CD4-positive, alpha-beta T cell treated with Interleukin-6 for 4 hours (primary cell): ENCODE results near the gene PLCB1.
"Not testable (repeated sequence)": the region's sequence is repeated elsewhere in the genome, so short reads cannot be mapped to it uniquely, and the experiment has no call there.

ENCODE experiments used
- DNase-seq: peaks from one replicate; pipeline ENCODE4 v3.0.0-alpha.2; 2020; ENCODE audit warnings: mixed read lengths

PLCB1 gene

GRCh38 chr20:8339349-8339748, 207.3 kb downstream of the PLCB1 start:
- DNase-seq: no peak

DNA sequence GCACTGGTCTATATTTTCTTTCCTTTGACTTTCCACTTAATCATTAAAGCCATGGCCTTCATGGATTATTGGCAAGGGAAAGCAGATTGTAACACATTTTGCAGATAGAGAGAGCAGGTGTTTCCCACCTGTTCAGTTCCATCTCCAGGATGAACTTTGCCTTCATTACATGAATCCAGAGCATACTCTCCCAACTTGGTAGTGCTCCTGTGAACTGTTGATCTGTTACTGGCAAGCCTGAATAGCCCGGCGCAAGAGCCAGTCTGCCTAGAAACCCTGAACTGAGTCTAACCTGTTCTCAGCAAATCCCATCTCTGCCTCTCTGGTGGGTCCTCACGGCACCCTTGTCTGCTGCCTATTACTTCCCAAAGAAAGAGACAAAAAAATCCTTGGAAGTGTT, 210.3 kb downstream of the PLCB1 start:
- no peak for DNase-seq

- no peak for DNase-seq
These were observed 212.0 kb downstream of the PLCB1 start for GRCh38 chr20:8344106-8344505.

GRCh38 chr20:8344631-8345030, 212.6 kb downstream of the PLCB1 start:
- DNase-seq: no peak

DNA sequence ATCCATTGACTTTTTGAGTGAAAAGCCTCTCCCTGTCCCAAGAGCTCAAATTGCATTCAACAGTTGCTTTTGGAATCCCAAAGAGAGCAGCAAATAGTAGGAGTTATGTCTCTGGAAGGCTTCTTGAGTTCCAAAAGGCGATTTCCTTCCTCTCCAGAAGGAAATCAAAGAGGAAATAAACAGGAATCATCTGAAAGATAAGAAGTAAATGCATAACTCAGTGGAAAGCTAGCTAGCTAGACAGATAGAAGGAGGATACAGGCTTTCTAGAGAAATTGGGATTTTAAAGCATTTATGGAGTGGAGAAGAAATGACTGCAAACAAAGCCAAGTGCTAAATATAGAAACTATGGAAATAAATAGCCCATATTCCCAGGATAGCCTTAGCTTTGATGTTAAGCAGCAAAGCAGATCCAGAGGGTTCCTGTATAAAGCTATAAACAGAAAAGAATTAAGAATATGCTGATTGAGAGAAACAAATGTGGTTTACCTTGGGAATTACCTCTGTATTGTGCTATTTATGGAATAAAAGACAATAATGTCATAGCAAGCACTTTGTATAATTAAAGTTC, 214.7 kb downstream of the PLCB1 start:
- no peak for DNase-seq

- DNase-seq: not testable (repeated sequence)
These were observed 218.2 kb downstream of the PLCB1 start for GRCh38 chr20:8350225-8350624.

- no peak for DNase-seq
These were observed 220.4 kb downstream of the PLCB1 start for GRCh38 chr20:8352486-8352885.

GRCh38 chr20:8353512-8353911, 221.4 kb downstream of the PLCB1 start:
- DNase-seq: no peak

GRCh38 chr20:8355453-8355852, 223.4 kb downstream of the PLCB1 start:
- no peak for DNase-seq

DNA sequence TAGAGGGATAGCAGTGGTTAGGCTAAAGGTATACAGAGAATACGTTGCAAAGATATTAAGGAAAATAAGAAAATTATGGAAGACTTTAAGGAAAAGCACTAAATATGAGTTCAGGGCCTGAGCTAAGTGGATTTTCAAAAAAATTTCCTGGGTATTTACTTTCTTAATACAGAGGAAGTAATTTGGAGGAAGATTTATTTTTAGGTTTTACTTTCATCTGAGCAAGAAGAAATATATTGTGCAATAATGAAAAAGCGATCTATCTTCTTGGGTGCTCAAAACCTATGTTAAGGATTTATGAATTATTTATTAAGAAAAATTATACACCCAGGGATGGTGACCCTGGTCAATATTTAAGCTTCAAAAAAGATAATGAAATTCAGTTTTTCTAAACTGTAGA, 224.7 kb downstream of the PLCB1 start:
- no peak for DNase-seq

- DNase-seq: no peak
These were observed 225.6 kb downstream of the PLCB1 start for GRCh38 chr20:8357703-8358102.

DNA sequence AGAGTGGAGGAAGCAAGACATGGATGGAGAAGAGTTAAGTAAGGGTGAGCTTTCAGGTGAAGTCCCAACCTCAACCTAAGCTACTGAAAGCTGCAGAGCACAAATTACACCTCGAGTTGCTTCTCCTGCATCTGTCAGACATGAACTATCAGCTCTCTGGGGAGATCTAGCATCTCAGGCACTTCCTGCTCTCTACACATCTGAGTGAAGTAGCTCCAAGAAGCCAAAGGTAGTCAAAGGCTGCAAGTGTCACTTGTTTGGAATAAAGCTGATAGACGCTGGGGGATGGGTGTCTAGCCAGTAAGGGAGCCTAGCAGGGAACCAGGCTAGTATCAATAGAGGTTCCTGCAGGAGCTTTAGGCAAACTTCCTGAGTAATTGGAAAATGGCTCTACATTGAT, 228.0 kb downstream of the PLCB1 start:
- DNase-seq: no peak

GRCh38 chr20:8361006-8361652, 229.1 kb downstream of the PLCB1 start:
- no peak for DNase-seq

DNA sequence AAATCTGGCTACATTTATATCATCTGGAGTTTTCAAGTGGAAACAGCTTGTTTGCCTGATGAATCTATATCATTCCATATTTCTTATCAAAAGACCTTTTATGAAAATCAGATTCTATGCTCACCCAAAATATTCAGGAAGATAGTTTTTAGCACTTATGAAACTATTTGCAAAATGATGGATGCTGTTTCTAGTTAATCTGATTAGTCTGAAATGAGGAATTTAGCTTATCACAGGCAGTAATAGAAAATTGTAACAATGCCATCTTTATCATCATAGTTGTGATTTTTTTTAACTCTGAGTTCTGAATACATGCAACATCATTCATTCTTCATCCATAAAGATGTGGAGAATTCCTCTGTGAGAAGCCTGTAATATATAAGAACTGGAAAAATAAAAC, 229.7 kb downstream of the PLCB1 start:
- DNase-seq: no peak

GRCh38 chr20:8362457-8362856, 230.4 kb downstream of the PLCB1 start:
- DNase-seq: no peak

DNA sequence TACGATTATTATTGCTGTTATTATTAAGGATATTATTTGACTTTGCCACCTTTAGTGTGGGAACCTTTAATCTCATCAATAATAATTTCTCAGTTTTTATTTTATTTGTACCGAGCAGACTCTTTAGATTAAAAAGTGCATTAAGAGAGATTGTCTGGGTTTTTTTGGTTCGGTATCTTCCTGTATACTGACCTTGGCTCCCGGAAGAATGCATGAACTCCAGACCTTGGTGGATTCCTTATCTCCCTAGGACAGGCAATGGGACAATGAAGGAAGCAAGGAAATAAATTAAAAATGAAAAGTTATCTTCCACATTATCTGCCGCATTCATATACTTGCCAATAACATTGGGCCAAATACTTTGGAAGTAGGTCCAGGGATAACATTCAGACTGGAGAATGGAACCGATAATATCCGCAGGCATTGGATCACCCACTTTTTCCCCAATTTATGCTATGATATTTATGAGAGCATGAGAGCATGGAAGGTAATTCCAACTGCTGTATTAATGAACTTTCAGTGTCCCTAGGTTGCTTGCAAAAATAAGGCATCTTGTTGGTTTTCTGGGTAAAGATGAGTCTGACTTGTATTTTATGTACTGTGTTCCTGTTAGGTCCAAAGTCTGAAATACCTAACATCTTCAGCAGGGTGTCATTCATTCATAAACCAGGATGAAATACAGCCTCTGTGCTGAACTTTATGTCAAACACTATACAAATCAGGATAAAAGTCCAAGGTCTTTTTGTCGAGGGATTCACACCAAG, 232.1 kb downstream of the PLCB1 start:
- DNase-seq: no peak

DNA sequence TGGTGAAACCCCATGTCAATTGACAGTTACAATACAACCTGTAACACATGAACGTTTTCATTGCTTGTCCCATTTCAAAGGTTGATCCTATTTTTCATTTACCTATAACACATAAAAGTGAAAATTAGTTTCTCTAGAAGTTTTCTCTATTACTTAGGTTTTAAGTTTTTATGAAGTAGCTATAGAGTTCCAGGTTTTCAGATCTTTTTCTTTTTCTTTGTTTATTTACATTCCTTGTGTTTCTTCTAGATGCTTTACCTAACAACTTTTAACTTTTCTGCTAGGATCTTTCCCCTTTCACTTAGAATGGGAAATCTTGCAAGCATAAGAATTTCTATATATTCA, 232.6 kb downstream of the PLCB1 start:
- no peak for DNase-seq

GRCh38 chr20:8365634-8366033, 233.6 kb downstream of the PLCB1 start:
- DNase-seq: no peak

- no peak for DNase-seq
These were observed 234.3 kb downstream of the PLCB1 start for GRCh38 chr20:8366303-8366923.

- DNase-seq: no peak
These were observed 235.6 kb downstream of the PLCB1 start for GRCh38 chr20:8367689-8368088.

DNA sequence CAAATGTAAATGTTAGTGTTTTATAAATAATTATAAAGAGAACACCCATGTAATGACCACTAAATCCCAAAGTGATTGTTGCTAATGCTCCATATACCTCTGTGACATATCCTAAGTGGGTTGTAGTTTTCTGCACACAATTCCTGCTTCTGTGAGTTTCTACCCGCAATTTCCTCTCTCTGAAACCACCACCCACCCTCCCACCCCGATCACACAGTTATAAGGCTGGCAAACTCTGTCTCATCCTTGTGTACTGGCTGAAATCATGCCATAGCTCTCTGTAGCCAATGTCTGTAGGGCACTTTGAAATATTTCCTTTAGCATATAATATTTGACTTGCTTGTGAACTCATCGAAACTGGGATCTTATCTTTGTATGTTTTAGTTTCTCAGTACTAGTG, 236.6 kb downstream of the PLCB1 start:
- DNase-seq: no peak

GRCh38 chr20:8369311-8369710, 237.2 kb downstream of the PLCB1 start:
- DNase-seq: no peak

DNA sequence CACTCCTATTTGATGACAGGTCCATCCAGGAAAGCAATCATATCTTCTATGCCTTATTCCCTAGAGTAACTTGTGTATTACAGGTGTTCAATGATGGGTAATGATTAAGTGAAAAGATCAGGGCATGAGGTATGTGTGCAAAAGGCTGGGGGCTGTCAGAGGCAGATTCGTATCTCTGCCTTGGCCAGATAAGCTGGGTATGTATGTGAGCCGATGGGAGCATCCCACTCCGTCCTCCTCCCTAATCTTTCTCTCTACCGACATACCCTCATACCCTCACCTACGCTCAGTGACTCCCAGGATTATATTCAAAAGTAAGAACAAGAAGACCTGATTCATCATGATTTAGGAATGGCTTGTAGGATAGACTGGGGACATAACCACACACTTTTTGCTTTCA, 238.7 kb downstream of the PLCB1 start:
- no peak for DNase-seq

DNA sequence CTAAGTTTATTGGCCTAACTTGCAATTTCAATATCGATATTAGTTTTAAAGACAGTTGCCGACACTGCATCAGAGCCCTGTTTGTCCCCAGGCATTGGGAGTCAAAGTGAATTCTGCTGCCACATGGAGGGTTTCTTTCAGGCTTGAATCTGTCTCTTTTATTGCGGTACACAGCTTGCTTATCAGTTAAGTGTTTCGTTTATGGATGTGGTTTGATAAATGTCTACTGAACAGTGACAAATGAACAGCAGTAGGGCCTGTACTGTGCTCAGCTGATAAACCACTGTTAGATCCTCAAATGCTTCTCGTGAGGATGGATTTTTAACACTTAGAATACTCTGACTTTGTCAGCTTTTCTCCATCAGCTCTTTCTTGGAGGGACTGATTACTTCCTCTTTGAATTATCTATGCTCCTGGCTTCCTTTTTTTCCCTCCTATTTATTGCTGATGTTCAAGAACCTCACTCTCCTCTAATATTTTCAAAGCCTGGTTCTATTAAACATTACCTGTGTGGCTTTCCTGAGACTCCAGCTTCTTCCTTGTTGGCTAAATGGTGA, 240.8 kb downstream of the PLCB1 start:
- no peak for DNase-seq
